ENCODE measurements around the gene RIGI. TPM values are rescaled to one million over a fixed set of nuclear protein-coding genes. Genes with fewer than 3 reads are reported as not detected.

The RIGI gene
- total and polyA plus RNA-seq, 2 donors (not counting 1 experiment from before 2014, with no cell fraction given) = 7.6 to 24.9 TPM

GRCh38 chr9:32565967-32566366 is 40.0 kb upstream of the RIGI start:
- H4K20me1 ChIP-seq (ENCODE audit: control insufficient read depth, insufficient read depth, low read length, poor library complexity, severe bottlenecking) = no peaks in the 10 kb centered on the region
- H3K79me2 ChIP-seq (ENCODE audit: control insufficient read depth, insufficient read depth, low read length) = peaks cover 76% of the 10 kb centered on the region
- ATAC-seq (ENCODE audit: low read depth) = no peak
- no peak for DNase-seq
- no peaks in the 10 kb centered on the region for H3K4me1 ChIP-seq (ENCODE audit: control insufficient read depth in 2 of 2, insufficient read depth in 2 of 2, low read length in 2 of 2)
- Mint-ChIP-seq H3K4me3 (no peak overlapping the region), H3K27ac (no peak overlapping the region), H3K4me1 (peaks cover 12% of the 10 kb centered on the region), H3K9me3 (ENCODE audit: insufficient read depth) (no peaks in the 10 kb centered on the region), H3K27me3 (no peaks in the 10 kb centered on the region)
- ChIA-PET POLR2A (no interaction called here), CTCF (interaction anchor here (0.8 to 1.5 kb wide), 2 partner anchors 187 to 188 kb away, joined by 4 read pairs; no protein-coding TSS in a partner anchor)
- H3K9me3 ChIP-seq (ENCODE audit: control extremely low read depth in 1 of 3, control insufficient read depth in 2 of 3, insufficient read depth in 1 of 3, low read length in 2 of 3) = no peaks in the 10 kb centered on the region
- no peaks in the 10 kb centered on the region for H3K27me3 ChIP-seq (replicated peaks in 1 of 4; ENCODE audit: control extremely low read depth in 1 of 4, control insufficient read depth in 3 of 4, insufficient read depth in 4 of 4, low read length in 3 of 4)
- no peak overlapping the region for H3K27ac ChIP-seq (ENCODE audit: low read length in 2 of 2)
- H2AFZ ChIP-seq (ENCODE audit: insufficient read depth, low read depth, low read length, poor library complexity, severe bottlenecking) = no peak overlapping the region
- intact Hi-C loops (cut with micrococcal nuclease) = no loop called here
- no peak for TF ChIP-seq CTCF (IDR thresholded peaks at IDR 0.05)
- no peak for TF ChIP-seq EZH2 (IDR thresholded peaks at IDR 0.05; ENCODE audit: borderline replicate concordance, insufficient read depth, low read depth, low read length, poor library complexity, severe bottlenecking)
- H3K9ac ChIP-seq (ENCODE audit: low read length) = no peak overlapping the region
- 95% methylated on average over 4 of the region's 6 CpGs for WGBS (ENCODE audit: insufficient coverage)
- peaks cover 6 to 29% of the 10 kb centered on the region in 2 experiments for H3K36me3 ChIP-seq (replicated peaks in 1 of 2; ENCODE audit: control extremely low read depth in 1 of 2, control insufficient read depth in 1 of 2, extremely low read depth in 1 of 2, insufficient read depth in 2 of 2, low read length in 1 of 2)
- no peak overlapping the region for H3K4me2 ChIP-seq (replicated peaks; ENCODE audit: low read depth, low read length, poor library complexity, severe bottlenecking)
- H3K4me3 ChIP-seq (ENCODE audit: control extremely low read depth in 1 of 5, extremely low read depth in 1 of 5, insufficient read depth in 1 of 5, low read depth in 2 of 5, low read length in 4 of 5) = no peak overlapping the region

GRCh38 chr9:32558408-32558934 is 32.5 kb upstream of the RIGI start:
- Histone ChIP-seq H3K4me3 (ENCODE audit: control extremely low read depth in 1 of 5, extremely low read depth in 1 of 5, insufficient read depth in 1 of 5, low read depth in 2 of 5, low read length in 4 of 5) (no peak overlapping the region), H3K79me2 (ENCODE audit: control insufficient read depth, insufficient read depth, low read length) (peaks cover 39% of the 10 kb centered on the region), H3K4me1 (ENCODE audit: control insufficient read depth in 2 of 2, insufficient read depth in 2 of 2, low read length in 2 of 2) (peaks cover 3 to 4% of the 10 kb centered on the region in 2 donors), H2AFZ (ENCODE audit: insufficient read depth, low read depth, low read length, poor library complexity, severe bottlenecking) (no peak overlapping the region), H3K27me3 (replicated peaks in 1 of 4; ENCODE audit: control extremely low read depth in 1 of 4, control insufficient read depth in 3 of 4, insufficient read depth in 4 of 4, low read length in 3 of 4) (no peaks in the 10 kb centered on the region), H3K9ac (ENCODE audit: low read length) (no peak overlapping the region), H3K9me3 (ENCODE audit: control extremely low read depth in 1 of 3, control insufficient read depth in 2 of 3, insufficient read depth in 1 of 3, low read length in 2 of 3) (no peaks in the 10 kb centered on the region), H3K4me2 (replicated peaks; ENCODE audit: low read depth, low read length, poor library complexity, severe bottlenecking) (no peak overlapping the region), H3K27ac (ENCODE audit: low read length in 2 of 2) (peak overlapping the region in 1 of 2 donors; percentile 35), H3K36me3 (replicated peaks in 1 of 2; ENCODE audit: control extremely low read depth in 1 of 2, control insufficient read depth in 1 of 2, extremely low read depth in 1 of 2, insufficient read depth in 2 of 2, low read length in 1 of 2) (peaks cover 0 to 7% of the 10 kb centered on the region in 2 experiments), H4K20me1 (ENCODE audit: control insufficient read depth, insufficient read depth, low read length, poor library complexity, severe bottlenecking) (no peaks in the 10 kb centered on the region)
- no peak for ATAC-seq (ENCODE audit: low read depth)
- ChIA-PET CTCF (interaction anchor here (1.1 to 1.4 kb wide), 3 partner anchors 13 to 21 kb away, joined by 3 to 7 read pairs (median 3); no protein-coding TSS in a partner anchor), POLR2A (no interaction called here)
- Mint-ChIP-seq H3K4me3 (no peak overlapping the region), H3K27ac (peak overlapping the region; percentile 1), H3K27me3 (no peaks in the 10 kb centered on the region), H3K9me3 (ENCODE audit: insufficient read depth) (no peaks in the 10 kb centered on the region), H3K4me1 (peaks cover 28% of the 10 kb centered on the region)
- no peak for TF ChIP-seq CTCF (IDR thresholded peaks at IDR 0.05)
- TF ChIP-seq EZH2 (IDR thresholded peaks at IDR 0.05; ENCODE audit: borderline replicate concordance, insufficient read depth, low read depth, low read length, poor library complexity, severe bottlenecking) = no peak
- no peak for DNase-seq
- intact Hi-C loops (cut with micrococcal nuclease) = loop anchor here (10.0 kb wide), 2 partner anchors 706 to 736 kb away; partner anchors contain the start of genes BAG1, CHMP5 and NFX1
- no CpG with 5 or more reads among the region's 3 CpGs for WGBS (ENCODE audit: insufficient coverage)
